ENCODE results near the gene ELOA.
A peak's percentile ranks its signal among the peaks of the same experiment; 100 is the strongest.

ELOA gene, protein sequence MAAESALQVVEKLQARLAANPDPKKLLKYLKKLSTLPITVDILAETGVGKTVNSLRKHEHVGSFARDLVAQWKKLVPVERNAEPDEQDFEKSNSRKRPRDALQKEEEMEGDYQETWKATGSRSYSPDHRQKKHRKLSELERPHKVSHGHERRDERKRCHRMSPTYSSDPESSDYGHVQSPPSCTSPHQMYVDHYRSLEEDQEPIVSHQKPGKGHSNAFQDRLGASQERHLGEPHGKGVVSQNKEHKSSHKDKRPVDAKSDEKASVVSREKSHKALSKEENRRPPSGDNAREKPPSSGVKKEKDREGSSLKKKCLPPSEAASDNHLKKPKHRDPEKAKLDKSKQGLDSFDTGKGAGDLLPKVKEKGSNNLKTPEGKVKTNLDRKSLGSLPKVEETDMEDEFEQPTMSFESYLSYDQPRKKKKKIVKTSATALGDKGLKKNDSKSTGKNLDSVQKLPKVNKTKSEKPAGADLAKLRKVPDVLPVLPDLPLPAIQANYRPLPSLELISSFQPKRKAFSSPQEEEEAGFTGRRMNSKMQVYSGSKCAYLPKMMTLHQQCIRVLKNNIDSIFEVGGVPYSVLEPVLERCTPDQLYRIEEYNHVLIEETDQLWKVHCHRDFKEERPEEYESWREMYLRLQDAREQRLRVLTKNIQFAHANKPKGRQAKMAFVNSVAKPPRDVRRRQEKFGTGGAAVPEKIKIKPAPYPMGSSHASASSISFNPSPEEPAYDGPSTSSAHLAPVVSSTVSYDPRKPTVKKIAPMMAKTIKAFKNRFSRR

DNA sequence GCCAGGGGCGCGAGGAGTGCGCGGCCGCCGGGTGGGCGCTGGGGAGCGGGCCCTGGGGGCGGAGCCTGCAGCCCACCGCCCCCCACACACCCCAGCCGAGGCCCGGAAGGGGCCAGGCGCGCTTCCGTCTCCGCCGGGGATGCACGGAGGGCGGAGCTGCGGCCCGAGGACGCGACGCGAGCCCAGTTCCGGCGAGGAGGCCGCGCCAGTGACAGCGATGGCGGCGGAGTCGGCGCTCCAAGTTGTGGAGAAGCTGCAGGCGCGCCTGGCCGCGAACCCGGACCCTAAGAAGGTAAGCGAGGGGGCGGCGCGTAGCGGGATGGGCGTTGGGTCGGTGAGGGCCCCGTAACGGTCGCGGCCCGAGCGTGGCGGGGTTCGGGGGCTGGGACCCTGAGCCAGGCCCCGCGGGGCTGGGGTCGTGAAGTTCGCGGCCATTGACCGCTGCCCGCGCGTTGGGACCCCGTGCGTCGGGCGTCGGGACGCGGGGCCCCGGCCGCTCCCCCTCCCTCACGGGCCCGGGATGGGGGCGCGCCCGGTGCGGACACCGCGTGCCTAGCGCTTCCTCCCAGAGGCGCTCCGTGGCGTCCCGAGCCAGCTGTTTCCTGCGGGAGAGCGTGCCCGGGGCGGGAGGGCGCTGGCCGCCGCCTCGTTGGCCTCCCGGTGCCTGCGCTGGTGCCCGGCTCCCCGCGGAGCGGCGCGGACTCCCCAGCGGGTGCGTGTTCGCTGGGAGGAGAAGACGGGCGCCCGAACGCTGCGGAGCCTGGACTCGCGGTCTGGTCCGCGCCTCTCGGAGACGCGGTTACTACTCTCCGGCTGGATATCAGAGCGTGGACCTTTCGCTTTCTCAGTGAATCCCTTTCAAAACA lies at the start of gene ELOA:
Gene ELOA (plus strand): TSS at position 185 of the 866 bp plus-strand sequence. CDS start 33 bp downstream, at position 218.
- no peak for TF ChIP-seq CTCF (IDR thresholded peaks at IDR 0.05)
- DNase-seq (ENCODE audit: low spot score) = peak; percentile 76
- H3K27ac ChIP-seq = peak within 1 kb of the TSS; percentile 85 to 92
- peak within 1 kb of the TSS; percentile 90 for H3K4me3 ChIP-seq

- H3K27ac ChIP-seq = no peak overlapping the region
- TF ChIP-seq CTCF (IDR thresholded peaks at IDR 0.05) = no peak
- DNase-seq (ENCODE audit: low spot score) = no peak
- peak overlapping the region; percentile 82 for H3K4me3 ChIP-seq
These were observed 49.7 kb upstream of the ELOA start for GRCh38 chr1:23693599-23693998.

DNA sequence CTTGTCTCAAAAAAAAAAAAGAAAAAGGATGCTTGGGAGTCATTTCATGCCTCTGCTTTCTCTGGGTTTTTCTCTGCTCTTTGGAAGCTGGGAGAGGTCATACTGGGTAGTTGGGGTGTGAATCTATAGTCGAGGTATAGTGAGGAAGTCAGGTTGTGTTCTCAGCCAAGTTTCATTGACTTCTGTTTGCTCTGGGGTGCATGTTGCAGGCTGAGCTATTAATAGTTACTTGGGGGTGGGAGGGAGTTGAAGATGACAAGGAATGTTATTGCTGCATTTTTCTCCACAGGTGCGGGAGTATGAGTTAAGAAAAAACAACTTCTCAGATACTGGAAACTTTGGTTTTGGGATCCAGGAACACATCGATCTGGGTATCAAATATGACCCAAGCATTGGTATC lies 48.9 kb upstream of the ELOA start:
- H3K27ac ChIP-seq = no peak overlapping the region
- TF ChIP-seq CTCF (IDR thresholded peaks at IDR 0.05) = no peak
- H3K4me3 ChIP-seq = no peak overlapping the region
- DNase-seq (ENCODE audit: low spot score) = no peak

- TF ChIP-seq CTCF (IDR thresholded peaks at IDR 0.05) = no peak
- no peak for DNase-seq (ENCODE audit: low spot score)
- no peak overlapping the region for H3K4me3 ChIP-seq
- H3K27ac ChIP-seq = no peak overlapping the region
These were observed 47.6 kb upstream of the ELOA start for GRCh38 chr1:23695667-23696066.

- H3K27ac ChIP-seq = no peak overlapping the region
- no peak for DNase-seq (ENCODE audit: low spot score)
- no peak for TF ChIP-seq CTCF (IDR thresholded peaks at IDR 0.05)
- no peak overlapping the region for H3K4me3 ChIP-seq
These were observed 46.8 kb upstream of the ELOA start for GRCh38 chr1:23696335-23696989.

GRCh38 chr1:23698466-23698865 lies 44.8 kb upstream of the ELOA start:
- DNase-seq (ENCODE audit: low spot score) = no peak
- Histone ChIP-seq H3K4me3 (no peak overlapping the region), H3K27ac (no peak overlapping the region)
- TF ChIP-seq CTCF (IDR thresholded peaks at IDR 0.05) = no peak

Measured in coronary artery (tissue), 2 donors.